Astrocyte of the cerebellum (primary cell): ENCODE results near the gene AS3MT.

Source experiments
- DNase-seq: peaks from one replicate; pipeline ENCODE4 v3.0.0-alpha.2; 2011; ENCODE audit warnings: low read depth
- H3K4me3 ChIP-seq: 2 replicates; pipeline ENCODE4 v1.5.1; 2011; ENCODE audit warnings: mild to moderate bottlenecking, low read depth, low read length, moderate library complexity
- in situ Hi-C: cut with HindIII; loops from 2 replicates; pipeline ENCODE4 v1.10.0; 2017; ENCODE audit warnings: low sequenced_read_pairs
- TF ChIP-seq, protein P1 (sequence below): IDR thresholded peaks from 2 replicates; pipeline ENCODE4 v1.5.1; 2012; ENCODE audit warnings: low read length, low read depth, moderate library complexity, mild to moderate bottlenecking; ENCODE audit errors: missing control alignments

AS3MT gene

DNA sequence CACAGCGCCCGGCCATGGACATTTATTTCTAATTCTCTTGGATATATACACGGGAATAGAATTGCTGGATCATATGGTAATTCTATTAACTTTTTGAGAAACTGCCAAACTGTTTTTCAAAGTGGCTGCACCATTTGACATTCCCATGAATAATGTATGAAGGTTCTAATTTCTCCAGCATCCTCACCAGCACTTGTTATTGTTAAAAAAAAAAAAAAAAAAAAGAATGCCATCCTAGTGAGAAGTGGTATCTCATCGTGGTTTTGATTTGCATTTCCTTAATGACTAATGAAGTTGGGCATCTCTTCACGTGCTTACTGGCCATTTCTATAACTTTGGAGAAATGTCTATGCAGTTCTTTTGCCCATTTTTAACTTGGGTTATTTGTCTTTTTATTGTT, 62.4 kb downstream of the AS3MT start:
- no peak for DNase-seq
- TF ChIP-seq, protein P1, sequence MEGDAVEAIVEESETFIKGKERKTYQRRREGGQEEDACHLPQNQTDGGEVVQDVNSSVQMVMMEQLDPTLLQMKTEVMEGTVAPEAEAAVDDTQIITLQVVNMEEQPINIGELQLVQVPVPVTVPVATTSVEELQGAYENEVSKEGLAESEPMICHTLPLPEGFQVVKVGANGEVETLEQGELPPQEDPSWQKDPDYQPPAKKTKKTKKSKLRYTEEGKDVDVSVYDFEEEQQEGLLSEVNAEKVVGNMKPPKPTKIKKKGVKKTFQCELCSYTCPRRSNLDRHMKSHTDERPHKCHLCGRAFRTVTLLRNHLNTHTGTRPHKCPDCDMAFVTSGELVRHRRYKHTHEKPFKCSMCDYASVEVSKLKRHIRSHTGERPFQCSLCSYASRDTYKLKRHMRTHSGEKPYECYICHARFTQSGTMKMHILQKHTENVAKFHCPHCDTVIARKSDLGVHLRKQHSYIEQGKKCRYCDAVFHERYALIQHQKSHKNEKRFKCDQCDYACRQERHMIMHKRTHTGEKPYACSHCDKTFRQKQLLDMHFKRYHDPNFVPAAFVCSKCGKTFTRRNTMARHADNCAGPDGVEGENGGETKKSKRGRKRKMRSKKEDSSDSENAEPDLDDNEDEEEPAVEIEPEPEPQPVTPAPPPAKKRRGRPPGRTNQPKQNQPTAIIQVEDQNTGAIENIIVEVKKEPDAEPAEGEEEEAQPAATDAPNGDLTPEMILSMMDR, result no peak
- in situ Hi-C loops, result no loop called here
- no peak overlapping the region for H3K4me3 ChIP-seq

DNA sequence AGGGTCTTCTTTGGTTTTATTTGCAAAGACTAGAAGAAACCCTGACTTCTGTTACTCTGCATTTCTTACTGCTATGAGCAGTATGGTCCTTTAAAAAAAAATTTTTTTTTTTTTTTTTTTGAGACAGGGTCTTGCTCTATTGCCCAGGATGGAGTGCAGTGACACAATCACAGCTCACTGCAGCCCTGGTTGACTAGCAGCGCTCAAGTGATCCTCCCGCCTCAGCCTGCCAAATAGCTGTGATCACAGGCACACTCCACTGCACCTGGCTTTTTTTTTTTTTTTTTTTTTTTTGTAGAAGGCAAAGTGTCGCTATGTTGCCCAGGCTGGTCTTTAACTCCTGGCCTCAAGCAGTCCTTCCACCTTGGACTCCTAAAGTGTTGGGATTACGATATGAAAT, 66.2 kb downstream of the AS3MT start:
- DNase-seq, result no peak
- in situ Hi-C loops, result no loop called here
- TF ChIP-seq, protein P1, result no peak
- no peak overlapping the region for H3K4me3 ChIP-seq

DNA sequence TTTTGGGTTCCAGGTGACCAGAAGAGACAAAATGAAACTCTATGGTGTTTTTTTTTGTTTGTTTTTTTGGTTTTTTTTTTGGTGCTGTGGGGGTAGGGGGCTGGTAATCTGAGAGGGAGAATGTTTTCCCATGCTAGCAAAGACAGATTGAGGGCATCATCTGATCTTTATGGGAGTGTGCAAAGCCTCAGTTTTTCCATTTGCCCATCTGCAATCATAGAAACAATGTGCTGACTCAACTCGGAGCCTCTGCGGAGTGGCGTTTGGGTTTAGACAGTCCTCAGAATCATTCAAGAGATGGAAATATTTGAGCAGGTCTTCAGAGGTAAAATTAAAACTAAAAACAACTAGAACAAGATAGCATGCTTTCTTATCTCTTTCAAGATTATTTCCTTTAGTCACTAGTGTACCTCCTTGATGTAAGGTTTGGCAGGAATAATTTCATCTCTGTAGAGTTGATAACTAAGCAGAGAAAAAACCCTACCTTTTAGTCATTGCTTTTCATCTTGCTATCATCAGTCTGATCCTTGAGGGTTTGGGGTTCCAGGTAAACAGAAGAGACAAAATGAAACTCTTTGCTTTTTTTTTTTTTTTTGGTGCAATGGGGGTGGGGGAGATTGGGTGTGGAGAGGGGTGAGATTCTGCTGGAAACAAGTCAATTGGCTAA, 66.8 kb downstream of the AS3MT start:
- TF ChIP-seq, protein P1, result no peak
- in situ Hi-C loops, result no loop called here
- no peak overlapping the region for H3K4me3 ChIP-seq
- DNase-seq, result no peak

DNA sequence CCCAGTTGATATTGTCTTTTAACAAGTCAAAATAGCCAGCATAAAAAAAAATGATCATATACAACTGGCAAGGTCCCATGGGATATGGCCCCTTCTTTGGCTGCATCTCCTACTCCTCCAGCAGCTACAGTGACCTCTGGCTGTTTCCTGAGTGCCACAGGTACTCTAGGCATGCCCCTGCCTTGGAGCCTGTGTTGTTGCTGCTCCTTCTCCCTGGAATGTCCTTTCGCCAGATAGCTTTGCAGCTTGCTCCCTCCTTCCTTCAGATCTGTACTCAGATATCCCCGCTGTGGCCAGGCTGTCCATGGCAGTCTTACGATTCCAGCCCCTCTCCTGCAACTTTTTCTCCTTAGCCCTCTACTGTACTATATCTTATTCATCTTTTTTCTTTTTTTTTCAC, 72.1 kb downstream of the AS3MT start:
- in situ Hi-C loops, result no loop called here
- no peak for DNase-seq
- no peak overlapping the region for H3K4me3 ChIP-seq
- TF ChIP-seq, protein P1, result no peak

DNA sequence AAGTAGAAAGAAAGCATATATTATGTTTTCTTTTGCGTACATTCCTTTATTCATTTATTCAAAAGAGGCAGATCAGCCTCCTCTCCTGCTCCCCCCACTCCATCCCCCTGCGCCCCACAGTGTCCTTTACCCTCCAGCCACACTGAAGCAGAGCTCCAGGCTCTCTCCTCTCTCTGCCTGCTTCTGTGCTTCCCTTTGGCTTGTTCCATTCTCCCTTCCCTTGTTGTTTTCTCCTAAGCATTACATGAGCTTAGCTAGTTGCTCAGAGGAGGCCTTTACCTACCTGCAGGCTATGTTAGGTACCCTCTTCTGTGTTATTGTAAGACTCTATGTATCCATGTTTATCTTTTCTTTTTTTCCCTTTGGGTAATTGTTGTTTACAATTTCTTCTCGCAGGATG, 76.2 kb downstream of the AS3MT start:
- no peak for DNase-seq
- no peak overlapping the region for H3K4me3 ChIP-seq
- TF ChIP-seq, protein P1, result no peak
- in situ Hi-C loops, result no loop called here

DNA sequence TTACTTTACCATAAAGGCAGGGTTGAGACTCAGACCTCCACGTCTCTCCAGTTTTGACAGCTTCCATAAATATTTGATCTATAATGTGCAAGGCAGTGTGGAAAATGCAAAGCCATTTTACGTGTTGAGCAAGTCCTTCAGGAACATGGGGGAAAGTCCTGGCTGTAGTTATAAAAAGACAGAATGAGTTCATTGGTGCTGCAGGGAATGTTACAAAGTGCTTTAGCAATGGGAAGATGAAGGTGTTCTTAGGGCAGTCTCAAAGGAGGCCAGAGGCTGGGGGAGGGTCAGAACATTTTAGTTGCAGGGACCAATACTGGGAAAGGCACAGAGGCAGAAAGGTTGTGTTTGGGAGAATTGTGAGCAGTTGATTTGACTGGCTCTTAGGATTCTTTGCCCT, 76.7 kb downstream of the AS3MT start:
- TF ChIP-seq, protein P1, result no peak
- in situ Hi-C loops, result no loop called here
- no peak for DNase-seq
- H3K4me3 ChIP-seq, result no peak overlapping the region

DNA sequence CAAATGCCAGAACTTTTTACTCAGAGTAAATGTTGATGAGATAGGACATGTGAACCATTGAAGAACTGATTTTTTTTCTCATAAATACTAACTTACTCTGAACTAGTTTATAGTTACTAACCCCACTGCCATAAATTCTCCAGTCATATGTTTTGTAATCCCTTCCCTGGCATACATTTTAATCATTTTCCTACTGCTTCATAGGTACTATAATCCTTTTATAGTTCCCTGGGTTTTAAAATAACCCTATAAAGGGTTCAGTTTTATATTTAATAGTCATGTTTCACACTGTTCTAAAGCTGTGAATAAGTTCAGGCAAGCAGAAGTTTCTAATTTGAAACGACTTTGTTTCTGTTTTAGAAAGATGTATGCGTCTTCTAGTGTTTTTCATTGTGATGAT, 77.7 kb downstream of the AS3MT start:
- in situ Hi-C loops, result no loop called here
- TF ChIP-seq, protein P1, result no peak
- no peak overlapping the region for H3K4me3 ChIP-seq
- DNase-seq, result no peak
